Measurements from ENCODE around the gene NFIX.
A peak's percentile ranks its signal among the peaks of the same experiment; 100 is the strongest.

NFIX gene

DNA sequence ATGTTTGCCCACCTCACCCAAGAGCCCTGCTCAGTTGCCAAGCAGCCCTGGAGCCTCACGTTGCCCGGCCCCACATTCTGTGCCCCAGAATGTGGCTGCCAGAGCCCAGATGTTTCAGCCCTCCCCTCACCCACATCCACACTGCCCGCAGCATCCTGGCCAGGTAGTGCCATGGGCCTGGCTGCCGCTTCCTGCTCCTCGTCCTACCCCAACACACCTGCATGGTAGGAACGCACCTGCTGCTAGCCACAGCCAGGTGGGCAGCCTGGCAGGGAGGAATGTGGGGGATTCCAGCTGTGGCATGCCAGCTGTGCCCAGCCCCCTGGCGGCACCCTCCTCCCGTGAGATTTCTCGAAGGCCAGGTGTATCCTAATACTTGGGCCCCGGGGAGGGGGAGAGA lies 7.5 kb upstream of the NFIX start:
- DNase-seq (ENCODE audit: low read depth) = no peak

- no peak for DNase-seq (ENCODE audit: low read depth)
These were observed 4.8 kb upstream of the NFIX start for GRCh38 chr19:12990431-12990830.

DNA sequence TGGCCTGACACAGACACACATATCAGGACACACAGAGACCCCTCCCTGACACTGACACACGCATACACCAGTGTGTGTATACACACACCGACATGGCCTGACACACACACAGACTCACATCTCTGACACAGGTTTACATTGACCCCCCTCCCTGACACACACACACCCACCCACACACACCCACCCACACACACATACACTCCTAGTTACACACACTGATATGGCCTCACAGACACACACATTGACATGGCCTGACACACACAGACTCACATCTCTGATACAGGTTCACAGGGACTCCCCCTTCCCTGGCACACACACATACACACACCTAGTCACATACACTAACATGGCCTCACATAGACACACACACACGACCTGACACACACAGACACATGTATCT lies 4.4 kb upstream of the NFIX start:
- DNase-seq (ENCODE audit: low read depth) = no peak

DNA sequence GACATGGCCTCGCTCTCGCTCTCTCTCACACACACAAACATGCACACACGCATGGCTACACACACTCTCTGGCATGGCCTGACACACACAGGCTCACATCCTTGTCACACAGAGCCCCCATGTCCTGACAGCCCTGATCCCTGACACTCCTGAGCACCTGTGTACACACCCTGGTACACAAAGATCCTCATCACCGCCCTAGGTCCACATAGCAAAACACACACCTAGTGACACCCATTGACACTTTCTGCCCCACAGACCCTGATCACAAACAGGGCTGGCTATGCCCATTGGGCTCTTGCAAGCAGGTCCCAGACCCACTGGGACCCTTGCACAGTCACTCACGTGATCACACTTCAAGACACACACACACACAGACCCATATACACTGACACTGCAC lies 4.0 kb upstream of the NFIX start:
- no peak for DNase-seq (ENCODE audit: low read depth)

DNA sequence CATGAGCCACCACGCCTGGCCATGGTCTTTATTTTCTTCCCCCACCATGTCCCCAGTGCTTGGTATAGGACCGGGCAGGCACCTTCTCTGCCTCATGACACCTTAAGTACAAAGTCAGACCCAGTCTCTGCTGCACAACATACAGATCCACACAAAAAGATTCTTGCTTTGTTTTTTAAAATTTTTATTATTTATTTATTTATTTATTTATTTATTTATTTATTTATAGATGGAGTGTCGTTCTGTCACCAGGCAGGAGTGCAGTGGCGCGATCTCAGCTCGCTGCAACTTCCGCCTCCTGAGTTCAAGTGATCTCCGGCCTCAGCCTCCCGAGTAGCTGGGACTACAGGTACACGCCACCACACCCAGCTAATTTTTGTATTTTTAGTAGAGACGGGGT lies 2.5 kb upstream of the NFIX start:
- DNase-seq (ENCODE audit: low read depth) = no peak

DNA sequence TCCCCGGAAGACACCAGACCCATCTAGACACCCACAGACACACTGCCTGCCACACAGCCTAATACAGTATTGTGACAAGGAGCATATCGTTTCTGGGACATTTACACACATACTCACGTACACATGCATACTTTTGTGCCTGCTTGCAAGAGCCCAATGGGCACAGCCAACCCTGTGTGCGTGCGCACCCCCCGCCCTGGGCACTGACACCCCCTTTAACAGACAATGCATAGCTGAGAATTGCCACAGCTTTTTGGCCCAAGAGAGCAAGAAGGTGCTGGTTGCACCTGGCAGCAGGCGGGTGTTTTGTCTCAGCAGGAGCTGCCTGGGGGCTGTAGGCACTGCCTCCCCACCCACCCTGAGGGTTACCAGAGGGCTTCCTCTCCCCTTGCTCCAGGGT lies 1.7 kb upstream of the NFIX start:
- DNase-seq (ENCODE audit: low read depth) = no peak

- peak; percentile 51 for DNase-seq (ENCODE audit: low read depth)
These were observed 526 bp downstream of the NFIX start for GRCh38 chr19:12995596-12996405.

DNA sequence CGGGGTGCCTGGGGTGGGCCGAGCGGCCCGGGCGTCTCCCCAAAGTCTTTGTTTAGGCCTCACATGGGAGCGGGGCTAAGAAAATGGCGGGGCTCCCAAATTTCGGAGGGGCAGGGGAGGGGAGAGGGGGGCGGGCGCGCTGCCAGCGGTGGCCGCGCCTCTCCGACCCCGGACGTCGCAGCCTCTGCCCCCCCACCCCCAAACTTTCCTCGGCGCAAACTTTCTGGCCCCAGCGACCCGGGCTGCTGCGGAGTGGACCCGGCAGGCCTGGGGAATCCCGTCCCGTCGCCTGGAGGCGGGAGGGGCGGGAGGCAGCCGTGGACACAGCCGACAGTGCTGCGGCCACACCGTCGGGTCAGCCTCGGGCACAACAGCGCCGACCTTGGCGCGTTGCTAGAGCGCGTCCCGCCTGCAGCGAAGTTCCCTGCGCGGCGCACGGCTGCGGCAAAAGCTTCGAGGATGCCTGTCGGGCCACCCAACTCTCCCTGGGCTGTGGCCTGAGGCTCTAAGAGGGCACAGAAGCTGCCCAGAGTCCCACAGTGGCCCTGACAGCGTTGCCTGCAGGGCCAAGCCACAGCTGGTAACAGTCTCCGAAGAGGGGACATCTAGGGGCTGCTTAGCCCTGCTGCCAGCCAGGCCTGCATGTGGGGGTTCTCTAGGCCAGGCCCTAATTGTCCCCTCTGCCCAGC lies 1.3 kb downstream of the NFIX start:
- peak; percentile 53 for DNase-seq (ENCODE audit: low read depth)

GRCh38 chr19:12997179-12997966 lies 2.1 kb downstream of the NFIX start:
- DNase-seq (ENCODE audit: low read depth) = peak; percentile 27

DNA sequence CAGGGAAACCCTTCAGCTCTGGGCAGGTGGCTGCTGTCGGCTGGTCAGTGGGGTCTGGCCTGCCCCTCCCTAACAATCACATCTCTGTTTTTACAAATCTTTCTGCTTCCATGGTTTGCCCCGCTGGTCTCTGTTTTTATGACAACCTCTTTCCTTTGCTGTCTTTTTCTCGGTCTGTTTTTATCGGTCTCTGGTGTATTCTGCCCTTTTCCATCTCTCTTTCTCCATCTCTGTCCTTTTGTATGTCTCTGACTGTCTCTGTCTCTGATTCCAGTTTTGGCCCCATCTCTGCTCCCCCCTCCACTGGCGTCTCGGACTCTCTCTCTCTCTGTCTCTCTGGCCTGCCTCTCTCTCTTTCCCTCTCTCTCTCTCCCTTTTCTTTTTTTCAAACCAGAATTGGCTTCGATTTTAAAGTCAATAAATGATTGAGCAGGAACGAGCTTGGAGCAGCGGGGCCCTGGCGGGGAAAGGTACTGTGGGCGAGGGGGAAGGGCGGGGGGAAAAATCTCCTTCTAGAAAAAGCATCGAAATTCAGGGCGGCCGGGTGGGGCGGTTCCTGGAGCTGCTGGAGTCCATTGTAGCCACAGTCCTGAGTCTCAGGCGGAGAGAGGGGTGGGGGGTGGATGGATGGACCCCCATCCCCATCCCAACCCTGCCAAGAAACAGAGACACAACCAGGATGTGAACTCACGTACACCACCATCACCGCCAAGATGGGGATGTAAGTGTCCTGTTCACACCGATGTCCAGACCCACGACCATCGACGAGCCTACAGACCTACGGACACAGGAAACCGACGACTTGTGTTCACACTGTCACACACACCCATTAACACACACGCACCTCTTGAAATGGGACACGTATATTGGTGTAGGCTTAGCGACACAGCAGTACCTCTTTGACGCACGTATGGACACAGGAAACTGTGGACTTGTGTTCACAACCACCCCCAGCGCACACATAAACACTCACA lies 3.0 kb downstream of the NFIX start:
- peak; percentile 29 for DNase-seq (ENCODE audit: low read depth)

- no peak for DNase-seq (ENCODE audit: low read depth)
These were observed 5.9 kb downstream of the NFIX start for GRCh38 chr19:13001166-13001501.

- DNase-seq (ENCODE audit: low read depth) = peak; percentile 45
These were observed 6.4 kb downstream of the NFIX start for GRCh38 chr19:13001502-13002165.

- DNase-seq (ENCODE audit: low read depth) = peak; percentile 82
These were observed 7.1 kb downstream of the NFIX start for GRCh38 chr19:13002166-13002898.

DNA sequence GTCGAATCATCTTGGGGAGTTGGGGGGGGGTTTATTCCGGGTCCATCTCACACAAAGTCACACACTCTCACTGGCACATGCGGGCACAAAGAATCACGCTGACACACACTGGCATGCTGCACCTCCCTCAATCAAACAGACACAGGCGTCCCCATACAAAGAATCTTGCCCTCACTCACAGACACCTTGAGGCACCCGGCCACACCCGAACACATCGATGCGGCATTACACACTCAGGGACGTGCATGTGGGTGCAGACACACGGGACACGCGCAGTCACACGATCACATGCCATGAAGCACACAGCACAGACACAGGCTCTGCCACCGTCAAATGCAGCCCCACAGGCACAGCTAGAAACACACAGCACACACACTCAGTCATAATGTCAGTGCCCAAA lies 7.8 kb downstream of the NFIX start:
- no peak for DNase-seq (ENCODE audit: low read depth)

DNA sequence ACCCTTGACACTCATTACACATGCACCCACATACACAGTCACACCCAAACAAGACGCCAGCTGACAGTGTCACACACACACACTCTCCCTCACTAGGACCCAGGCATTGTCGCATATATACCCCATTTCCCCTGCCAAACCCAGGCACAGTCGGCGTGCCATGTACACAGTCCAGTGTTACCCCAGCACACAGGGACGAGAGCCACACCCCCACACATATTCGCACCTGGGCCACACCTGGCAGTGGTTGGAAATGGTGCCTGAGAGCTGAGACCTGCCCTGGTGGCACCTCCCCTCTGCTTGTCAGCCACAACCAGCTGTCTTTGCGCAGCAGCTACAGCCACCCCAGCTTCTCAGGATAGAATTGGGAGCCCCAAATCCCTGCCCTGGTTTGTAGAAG lies 9.0 kb downstream of the NFIX start:
- no peak for DNase-seq (ENCODE audit: low read depth)

DNA sequence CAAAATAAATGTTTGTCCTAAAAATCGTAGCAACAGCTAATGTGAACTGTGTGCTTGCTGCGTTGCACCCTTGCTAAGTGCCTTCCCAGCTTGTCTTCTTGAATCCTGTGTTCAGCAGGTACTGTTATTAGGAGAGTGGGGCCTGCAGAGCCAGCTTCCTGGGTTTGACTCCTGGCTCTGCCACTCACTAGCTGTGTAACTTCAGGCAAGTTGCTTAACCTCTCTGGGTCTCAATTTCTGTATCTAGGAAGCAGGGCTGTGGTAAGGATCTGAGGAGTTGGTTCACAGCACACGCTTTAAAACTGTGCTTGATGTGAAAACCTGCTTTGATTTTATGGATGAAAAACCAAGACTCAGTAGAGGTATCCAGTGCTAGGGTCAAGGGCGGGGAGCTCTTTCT lies 10.0 kb downstream of the NFIX start:
- DNase-seq (ENCODE audit: low read depth) = no peak

- DNase-seq (ENCODE audit: low read depth) = no peak
These were observed 10.6 kb downstream of the NFIX start for GRCh38 chr19:13005861-13006370.

DNA sequence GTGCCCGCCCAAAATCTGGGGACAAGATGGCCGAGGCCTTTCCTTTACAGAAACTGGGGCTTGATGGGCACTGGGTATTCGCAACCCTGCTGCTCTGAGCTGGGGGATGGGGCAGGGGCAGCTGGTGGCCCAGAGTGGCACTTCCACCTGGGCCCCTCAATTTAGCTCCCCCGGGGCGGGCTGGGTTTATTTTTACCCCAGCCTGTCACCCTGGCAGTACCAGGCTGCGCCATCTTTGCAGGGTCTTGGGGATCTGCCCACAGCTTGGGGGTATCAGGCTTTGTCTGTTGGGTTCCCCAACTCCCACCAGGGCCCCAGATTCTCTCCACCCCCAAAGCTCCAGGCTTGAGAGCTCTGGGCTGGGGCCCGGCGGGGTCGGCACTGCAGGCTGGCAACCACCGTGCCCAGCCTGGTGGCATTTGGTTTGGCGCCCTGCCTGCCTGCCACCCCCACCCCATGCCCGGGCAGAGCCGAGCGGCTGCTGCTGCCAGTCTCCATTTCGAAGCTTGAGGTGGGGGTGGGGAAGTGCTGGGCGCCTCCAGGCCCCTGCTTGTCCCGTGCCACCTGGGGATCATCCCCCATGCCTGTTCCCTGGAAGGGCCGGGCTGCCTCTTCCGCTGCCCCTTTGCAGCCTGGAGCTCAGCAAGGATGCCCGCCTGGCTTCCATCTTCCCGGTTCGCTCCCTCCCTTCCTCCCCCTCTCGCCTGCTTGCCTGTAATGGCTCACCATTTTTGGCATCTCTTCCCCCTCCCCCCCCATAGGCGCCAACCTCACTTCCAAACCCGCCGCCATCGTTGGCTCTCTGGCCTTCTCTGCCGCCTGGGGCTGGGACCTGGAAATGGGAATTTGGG lies 11.4 kb downstream of the NFIX start:
- DNase-seq (ENCODE audit: low read depth) = no peak

GRCh38 chr19:13007292-13008045 lies 12.2 kb downstream of the NFIX start:
- DNase-seq (ENCODE audit: low read depth) = peak; percentile 56

Measured in fibroblast of gingiva (primary cell).